HG02588 (cell line): Measurements from ENCODE around the gene ZSWIM8.
"Not testable (repeated sequence)": the region's sequence is repeated elsewhere in the genome, so short reads cannot be mapped to it uniquely, and the experiment has no call there.

ENCODE experiments used
- ATAC-seq: cut with Tn5 transposase; IDR thresholded peaks from one replicate; pipeline ENCODE4 v1.9.1; 2021; ENCODE audit warnings: mild to moderate bottlenecking, moderate library complexity; ENCODE audit not compliant: unreplicated experiment

ZSWIM8 gene

DNA sequence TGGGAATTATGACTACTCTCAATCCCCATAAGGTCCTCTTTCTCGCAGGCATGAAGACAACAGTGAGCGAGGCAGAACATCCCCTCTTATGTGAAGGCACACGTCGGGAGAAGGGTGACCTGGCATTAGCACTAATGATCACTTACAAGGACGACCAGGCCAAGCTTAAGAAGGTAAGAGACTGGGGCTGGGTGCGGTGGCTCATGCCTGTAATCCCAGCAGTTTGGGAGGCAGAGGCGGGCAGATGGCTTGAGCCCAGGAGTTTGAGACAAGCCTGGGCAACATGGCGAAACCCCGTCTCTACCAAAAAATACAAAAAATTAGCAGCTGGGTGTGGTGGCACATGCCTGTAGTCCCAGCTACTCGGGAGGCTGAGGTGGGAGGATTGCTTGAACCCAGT lies 10.1 kb downstream of the ZSWIM8 start:
- not testable (repeated sequence) for ATAC-seq

- ATAC-seq: not testable (repeated sequence)
These were observed 10.6 kb downstream of the ZSWIM8 start for GRCh38 chr10:73796035-73796434.

DNA sequence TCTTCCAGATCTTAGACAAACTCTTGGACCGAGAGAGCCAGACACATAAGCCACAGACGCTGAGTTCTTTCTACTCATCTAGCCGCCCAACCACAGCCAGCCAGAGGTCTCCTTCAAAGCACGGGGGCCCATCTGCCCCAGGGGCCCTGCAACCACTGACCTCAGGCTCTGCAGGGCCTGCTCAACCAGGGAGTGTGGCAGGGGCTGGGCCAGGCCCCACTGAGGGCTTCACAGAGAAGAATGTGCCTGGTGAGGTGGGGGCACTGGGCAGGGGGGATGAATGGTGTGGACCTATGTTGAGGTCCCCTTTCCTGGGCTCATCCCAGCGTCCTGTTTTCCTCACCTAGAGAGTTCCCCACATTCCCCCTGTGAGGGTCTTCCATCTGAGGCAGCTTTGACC lies 11.4 kb downstream of the ZSWIM8 start:
- ATAC-seq: no peak

DNA sequence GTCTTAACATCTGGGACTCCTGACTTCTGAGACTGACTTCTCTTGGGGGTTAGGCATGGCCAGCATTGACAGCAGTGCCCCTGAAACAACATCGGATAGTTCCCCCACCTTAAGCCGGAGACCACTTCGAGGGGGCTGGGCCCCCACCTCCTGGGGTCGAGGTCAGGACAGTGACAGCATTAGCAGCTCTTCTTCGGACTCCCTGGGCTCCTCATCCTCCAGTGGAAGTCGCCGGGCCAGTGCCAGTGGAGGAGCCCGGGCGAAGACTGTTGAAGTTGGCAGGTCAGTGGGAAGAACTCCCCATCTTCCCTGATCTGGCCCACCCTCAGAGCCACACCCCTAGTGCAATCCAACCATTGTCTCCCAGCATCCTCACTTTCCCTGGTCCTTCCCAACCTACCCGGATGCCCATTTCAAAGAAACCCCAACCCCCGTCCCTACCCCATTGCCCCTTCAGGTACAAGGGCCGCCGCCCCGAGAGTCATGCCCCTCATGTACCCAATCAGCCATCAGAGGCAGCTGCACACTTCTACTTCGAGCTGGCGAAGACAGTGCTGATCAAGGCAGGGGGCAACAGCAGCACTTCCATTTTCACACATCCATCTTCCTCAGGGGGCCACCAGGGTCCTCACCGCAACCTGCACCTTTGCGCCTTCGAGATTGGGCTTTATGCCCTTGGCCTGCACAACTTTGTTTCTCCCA lies 12.1 kb downstream of the ZSWIM8 start:
- no peak for ATAC-seq

DNA sequence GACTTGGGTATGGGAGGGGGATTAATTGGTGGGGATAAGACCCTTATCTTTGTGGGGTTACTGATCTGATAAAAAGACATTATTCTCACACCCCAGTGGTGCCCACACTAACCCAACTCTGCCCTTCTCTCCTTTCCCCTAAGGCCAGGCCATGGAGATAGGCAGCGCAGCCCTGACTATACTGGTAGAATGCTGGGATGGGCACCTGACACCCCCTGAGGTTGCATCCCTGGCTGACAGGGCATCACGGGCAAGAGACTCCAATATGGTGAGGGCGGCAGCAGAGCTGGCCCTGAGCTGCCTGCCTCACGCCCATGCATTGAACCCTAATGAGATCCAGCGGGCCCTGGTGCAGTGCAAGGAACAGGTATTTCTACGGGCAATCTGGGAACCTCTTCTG lies 12.7 kb downstream of the ZSWIM8 start:
- ATAC-seq: no peak

- no peak for ATAC-seq
These were observed 13.6 kb downstream of the ZSWIM8 start for GRCh38 chr10:73798927-73799560.

DNA sequence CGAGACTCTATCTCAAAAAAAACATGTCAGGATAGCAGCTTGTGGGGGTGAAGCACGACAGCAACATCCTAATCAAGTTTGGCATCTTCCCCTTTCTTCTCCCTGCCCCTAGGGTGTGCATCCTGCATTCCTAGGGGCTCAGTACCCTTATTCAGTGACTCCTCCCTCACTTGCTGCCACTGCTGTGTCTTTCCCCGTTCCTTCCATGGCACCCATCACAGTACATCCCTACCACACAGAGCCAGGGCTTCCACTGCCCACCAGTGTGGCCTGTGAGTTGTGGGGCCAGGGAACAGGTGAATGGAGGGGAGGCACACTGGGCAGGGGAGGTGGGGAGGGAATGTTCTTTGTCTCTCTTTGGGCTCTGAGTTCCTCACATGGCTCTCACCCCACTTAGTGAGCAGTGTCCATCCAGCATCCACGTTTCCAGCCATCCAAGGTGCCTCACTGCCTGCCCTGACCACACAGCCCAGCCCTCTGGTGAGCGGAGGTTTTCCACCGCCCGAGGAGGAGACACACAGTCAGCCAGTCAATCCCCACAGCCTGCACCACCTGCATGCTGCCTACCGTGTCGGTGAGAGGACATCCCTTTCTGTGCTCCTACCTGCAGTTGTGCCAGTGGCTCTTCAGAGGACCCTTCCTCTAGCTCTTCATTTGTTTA lies 14.6 kb downstream of the ZSWIM8 start:
- no peak for ATAC-seq

DNA sequence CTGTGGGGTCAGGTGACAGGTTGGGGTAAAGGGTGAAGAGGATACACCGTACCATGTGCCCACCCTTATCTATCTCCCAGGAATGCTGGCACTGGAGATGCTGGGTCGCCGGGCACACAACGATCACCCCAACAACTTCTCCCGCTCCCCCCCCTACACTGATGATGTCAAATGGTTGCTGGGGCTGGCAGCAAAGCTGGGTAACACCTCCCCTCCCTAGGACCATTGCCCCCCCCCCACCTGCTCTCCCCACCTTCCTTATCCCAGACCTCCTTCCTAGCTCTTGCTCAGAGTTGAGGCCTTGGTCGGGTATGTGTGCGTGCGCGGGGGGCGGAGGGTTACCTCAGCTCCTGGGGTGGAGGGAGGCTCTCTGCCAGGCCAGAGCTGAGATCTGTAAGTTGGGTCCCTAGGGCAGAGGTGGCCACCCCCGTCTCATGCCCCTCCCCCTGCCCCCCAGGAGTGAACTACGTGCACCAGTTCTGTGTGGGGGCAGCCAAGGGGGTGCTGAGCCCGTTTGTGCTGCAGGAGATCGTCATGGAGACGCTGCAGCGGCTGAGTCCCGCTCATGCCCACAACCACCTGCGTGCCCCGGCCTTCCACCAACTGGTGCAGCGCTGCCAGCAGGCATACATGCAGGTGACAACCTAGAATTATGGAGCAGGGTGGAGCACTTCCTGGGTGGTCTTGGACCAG lies 15.3 kb downstream of the ZSWIM8 start:
- ATAC-seq: no peak

GRCh38 chr10:73801253-73801590 lies 15.8 kb downstream of the ZSWIM8 start:
- ATAC-seq: no peak

- ATAC-seq: no peak
These were observed 17.0 kb downstream of the ZSWIM8 start for GRCh38 chr10:73802276-73802991.

GRCh38 chr10:73803680-73804286 lies 18.4 kb downstream of the ZSWIM8 start:
- peak; percentile 68 for ATAC-seq

DNA sequence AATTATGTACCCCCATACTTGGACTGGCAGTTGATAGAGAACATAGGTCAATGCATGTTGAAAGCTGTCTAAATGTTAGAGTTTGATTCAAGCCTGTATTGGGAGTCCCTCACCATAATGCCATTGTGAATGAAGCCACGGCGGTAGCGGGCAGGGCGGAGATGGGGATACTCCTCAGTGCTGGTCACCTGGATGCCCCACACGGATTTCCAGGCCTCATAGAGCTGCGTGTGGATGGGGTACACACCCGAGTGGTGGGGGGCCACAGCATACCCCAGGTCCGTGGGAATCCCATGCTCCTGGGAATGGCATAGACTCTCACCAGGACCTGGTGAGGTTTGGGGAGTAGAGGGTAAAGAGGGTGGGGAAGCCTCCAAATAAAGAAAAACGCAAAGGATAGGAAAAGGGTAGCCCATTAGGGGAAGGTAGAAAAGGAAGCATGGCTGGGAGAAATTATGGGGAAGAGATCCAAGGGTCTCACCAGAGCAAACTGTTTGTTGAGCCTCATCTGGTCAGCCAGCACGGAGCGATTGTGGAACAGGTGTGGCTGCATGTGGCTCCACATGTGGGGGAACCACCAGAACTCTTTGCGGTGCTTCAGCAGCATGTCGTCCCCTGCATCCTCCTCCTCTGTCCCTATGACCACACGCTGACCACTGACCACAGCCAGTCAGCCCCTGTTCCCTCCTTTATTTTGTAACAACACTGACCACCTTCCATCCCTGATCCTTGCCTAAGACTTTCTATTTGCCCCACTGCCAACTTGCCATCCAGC lies 21.0 kb downstream of the ZSWIM8 start:
- ATAC-seq: no peak

DNA sequence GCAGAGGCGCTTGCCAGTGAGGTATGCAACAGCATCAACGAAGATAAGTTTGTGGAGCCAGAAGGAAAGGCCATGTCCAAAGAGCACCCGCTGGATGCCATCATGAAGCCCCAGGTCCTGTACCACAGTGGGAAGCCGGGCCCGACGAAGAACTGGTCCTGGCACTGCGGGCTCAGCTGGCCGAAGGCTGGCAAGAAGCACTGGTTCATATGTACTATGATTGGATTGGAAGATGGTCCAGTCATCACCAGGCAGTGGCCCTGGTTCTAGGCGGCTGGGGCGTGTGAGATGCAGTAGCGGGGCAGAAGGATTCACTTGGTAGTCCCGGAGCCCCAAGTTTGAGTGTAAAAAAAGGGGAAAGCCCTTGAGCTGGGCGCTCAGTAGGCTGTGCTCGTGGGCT lies 22.1 kb downstream of the ZSWIM8 start:
- no peak for ATAC-seq

- ATAC-seq: no peak
These were observed 22.8 kb downstream of the ZSWIM8 start for GRCh38 chr10:73808021-73808815.

DNA sequence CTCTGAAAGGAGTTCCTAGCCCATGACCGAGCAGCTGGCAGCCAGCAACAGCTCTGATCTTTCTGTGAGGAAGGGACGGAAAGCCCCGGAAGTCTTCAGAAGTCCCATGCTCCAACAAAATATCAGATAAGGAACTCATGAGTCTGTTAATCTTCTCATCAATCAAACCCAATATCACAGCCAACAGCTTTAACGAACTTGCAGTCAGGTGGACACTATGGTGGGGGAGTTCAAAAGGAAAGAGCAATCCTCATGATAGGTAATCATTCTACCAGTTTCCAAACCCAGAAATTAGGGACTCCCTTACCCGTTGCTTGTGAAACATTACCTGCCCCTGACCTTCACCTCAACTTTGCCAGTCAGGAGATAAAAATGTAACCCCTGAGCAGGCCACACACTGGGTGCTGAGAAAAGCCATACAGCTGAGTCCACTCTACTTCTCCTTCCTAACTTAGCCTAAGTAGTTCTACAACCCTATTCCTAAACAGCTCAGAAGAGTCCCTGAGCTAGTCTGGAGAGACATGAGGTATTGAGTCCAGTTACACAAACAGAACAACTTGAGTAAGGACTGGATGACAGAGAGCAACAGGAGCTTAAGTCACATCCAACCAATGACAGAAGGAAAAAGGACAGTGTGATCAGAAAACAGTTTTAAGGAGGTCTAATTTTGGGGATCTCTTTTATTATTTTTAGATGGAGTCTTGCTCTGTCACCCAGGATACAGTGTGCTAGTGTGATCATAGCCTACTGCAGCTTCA lies 23.8 kb downstream of the ZSWIM8 start:
- ATAC-seq: no peak

GRCh38 chr10:73810358-73810734 lies 24.9 kb downstream of the ZSWIM8 start:
- ATAC-seq: no peak

DNA sequence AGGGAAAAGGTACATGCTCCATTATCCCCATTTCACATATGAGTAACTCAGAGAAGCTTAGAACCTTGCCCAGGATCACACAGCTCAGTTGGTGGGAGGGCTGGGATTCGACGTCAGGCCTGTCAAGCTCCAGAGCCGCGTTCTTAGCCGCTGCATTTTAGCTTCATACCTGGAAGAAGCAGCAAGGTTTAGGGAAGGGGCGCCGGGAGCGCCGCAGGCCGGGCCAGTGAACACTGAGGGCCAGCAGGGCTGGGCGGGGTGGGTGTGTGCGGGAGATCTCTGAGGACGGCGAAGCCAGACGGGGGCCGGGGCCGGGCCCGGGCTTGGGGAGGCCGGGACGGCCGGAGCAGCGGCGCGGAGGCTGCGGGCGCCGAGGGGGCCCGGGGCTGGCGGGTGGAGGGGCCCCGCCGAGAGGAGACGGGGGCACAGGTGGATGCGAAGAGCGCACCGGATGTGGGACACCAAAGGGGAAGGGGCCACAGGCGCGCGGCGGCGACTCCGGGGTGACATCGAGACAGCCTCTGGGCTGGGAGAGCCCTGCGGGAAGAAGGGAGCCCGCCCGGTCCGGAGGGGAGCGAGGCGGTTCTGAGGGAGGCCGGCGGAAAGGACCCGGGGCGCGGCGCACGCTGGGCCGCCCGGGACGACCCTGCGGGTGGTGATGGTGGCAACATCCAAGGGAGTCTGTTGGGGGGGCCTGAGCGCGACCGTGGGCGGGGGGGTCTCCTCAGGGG lies 25.5 kb downstream of the ZSWIM8 start:
- peak; percentile 29 for ATAC-seq

DNA sequence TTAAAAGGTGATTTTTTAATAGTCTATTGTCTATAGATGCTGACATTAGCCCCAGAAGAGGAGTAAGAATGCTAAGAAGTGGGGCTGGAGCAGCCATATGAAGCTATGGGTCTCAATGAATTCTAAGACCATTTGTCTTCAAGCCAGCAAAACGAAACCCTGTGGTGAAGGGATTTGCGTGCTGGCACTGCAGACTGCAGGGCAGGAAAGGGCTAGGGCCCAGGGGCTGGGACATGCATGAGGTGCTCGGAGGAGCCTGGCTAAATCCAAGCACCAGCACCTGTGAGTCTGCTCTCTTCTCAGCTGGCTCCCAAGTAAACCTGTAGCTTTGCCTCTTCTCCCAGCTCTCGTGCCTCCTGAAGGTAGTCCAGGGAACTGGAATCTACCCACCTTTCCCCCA lies 27.3 kb downstream of the ZSWIM8 start:
- no peak for ATAC-seq
